Fibroblast of upper back skin (primary cell): ENCODE results near the gene SQSTM1.

ENCODE experiments used
- DNase-seq: peaks from one replicate; pipeline ENCODE4 v3.0.0-alpha.2; 2013

SQSTM1 gene

GRCh38 chr5:179875741-179876609, 55.3 kb downstream of the SQSTM1 start:
- DNase-seq = no peak

- no peak for DNase-seq
Observed at GRCh38 chr5:179876610-179876952, 55.9 kb downstream of the SQSTM1 start.

- DNase-seq = no peak
Observed at GRCh38 chr5:179878222-179879002, 57.7 kb downstream of the SQSTM1 start.

- no peak for DNase-seq
Observed at GRCh38 chr5:179879003-179879689, 58.4 kb downstream of the SQSTM1 start.

- no peak for DNase-seq
Observed at GRCh38 chr5:179879690-179880010, 58.9 kb downstream of the SQSTM1 start.

- DNase-seq = no peak
Observed at GRCh38 chr5:179880066-179880650, 59.5 kb downstream of the SQSTM1 start.

GRCh38 chr5:179880848-179881590, 60.3 kb downstream of the SQSTM1 start:
- DNase-seq = no peak

GRCh38 chr5:179882338-179882737, 61.6 kb downstream of the SQSTM1 start:
- DNase-seq = no peak

GRCh38 chr5:179883163-179883562, 62.5 kb downstream of the SQSTM1 start:
- DNase-seq = no peak

- no peak for DNase-seq
Observed at GRCh38 chr5:179885491-179886090, 64.9 kb downstream of the SQSTM1 start.

GRCh38 chr5:179886190-179886911, 65.6 kb downstream of the SQSTM1 start:
- no peak for DNase-seq

- DNase-seq = no peak
Observed at GRCh38 chr5:179887095-179887494, 66.4 kb downstream of the SQSTM1 start.
